GM19324 (cell line): Measurements from ENCODE around the gene FBXO24.

Source experiments
- ATAC-seq: cut with Tn5 transposase; IDR thresholded peaks from one replicate; pipeline ENCODE4 v1.9.1; 2021; ENCODE audit warnings: mild to moderate bottlenecking, moderate library complexity; ENCODE audit not compliant: unreplicated experiment, low FRiP score

Gene FBXO24

GRCh38 chr7:100572949-100573675 lies 13.0 kb upstream of the FBXO24 start:
- no peak for ATAC-seq

GRCh38 chr7:100573691-100574361 lies 12.3 kb upstream of the FBXO24 start, which contains the start of gene SAP25:
TSS of gene SAP25 (minus strand) at chr7:100573900. CDS start at chr7:100573742, 158 bp downstream.
- ATAC-seq: no peak

- no peak for ATAC-seq
Observed at GRCh38 chr7:100574362-100575205, 11.5 kb upstream of the FBXO24 start.

- ATAC-seq: no peak
Observed at GRCh38 chr7:100575206-100575631, 10.9 kb upstream of the FBXO24 start.

- ATAC-seq: no peak
Observed at GRCh38 chr7:100575746-100576383, 10.3 kb upstream of the FBXO24 start.

- ATAC-seq: no peak
Observed at GRCh38 chr7:100576384-100576993, 9.6 kb upstream of the FBXO24 start.

- ATAC-seq: no peak
Observed at GRCh38 chr7:100577103-100577502, 9.0 kb upstream of the FBXO24 start.

GRCh38 chr7:100577507-100577906 lies 8.6 kb upstream of the FBXO24 start:
- ATAC-seq: no peak

- no peak for ATAC-seq
Observed at GRCh38 chr7:100578246-100579183, 7.6 kb upstream of the FBXO24 start.

- ATAC-seq: no peak
Observed at GRCh38 chr7:100580466-100581283, 5.5 kb upstream of the FBXO24 start.

- ATAC-seq: no peak
Observed at GRCh38 chr7:100582041-100582579, 4.0 kb upstream of the FBXO24 start.

- ATAC-seq: no peak
Observed at GRCh38 chr7:100582650-100583049, 3.5 kb upstream of the FBXO24 start.

- no peak for ATAC-seq
Observed at GRCh38 chr7:100583132-100584053, 2.7 kb upstream of the FBXO24 start.

GRCh38 chr7:100584054-100584682 lies 2.0 kb upstream of the FBXO24 start:
- ATAC-seq: no peak

- no peak for ATAC-seq
Observed at GRCh38 chr7:100584683-100585510, 1.2 kb upstream of the FBXO24 start.
